OCI-LY3 (cell line): ENCODE measurements around the gene MINDY4.

Experiments used
- H2AFZ ChIP-seq: fragments of 200-600, 300-600 bp; shearing (Covaris generic); 2 replicates; pipeline ENCODE4 v1.6.0; 2014; ENCODE audit warnings: antibody characterized with exemption, low read depth, low read length
- H3K27ac ChIP-seq: fragments of 200-600, 300-600 bp; sonication (generic); 2 replicates; pipeline ENCODE4 v1.5.1; 2014; ENCODE audit warnings: mild to moderate bottlenecking, low read length, moderate library complexity, mixed read lengths
- H3K27me3 ChIP-seq: fragments of 200-600, 300-600 bp; sonication (generic); 2 replicates; pipeline ENCODE4 v1.6.1; 2014; ENCODE audit warnings: low read depth, low read length, mixed read lengths
- H3K36me3 ChIP-seq: fragments of 200-600, 300-600 bp; sonication (generic); replicated peaks from 2 replicates; pipeline ENCODE3; 2014; ENCODE audit warnings: low read depth, low read length, mixed read lengths
- H3K4me1 ChIP-seq: fragments of 300-600, 200-600 bp; sonication (generic); 2 replicates; pipeline ENCODE4 v1.6.1; 2014; ENCODE audit warnings: low read length, mixed read lengths
- H3K4me2 ChIP-seq: fragments of 200-600, 300-600 bp; sonication (generic); 2 replicates; pipeline ENCODE4 v1.6.1; 2014; ENCODE audit warnings: low read length, mixed read lengths
- H3K4me3 ChIP-seq: fragments of 300-600, 200-600 bp; sonication (generic); 2 replicates; pipeline ENCODE4 v1.5.1; 2014; ENCODE audit warnings: antibody characterized with exemption, mild to moderate bottlenecking, low read length, moderate library complexity
- H3K79me2 ChIP-seq: fragments of 300-600, 200-600 bp; shearing (Covaris generic); 2 replicates; pipeline ENCODE4 v1.6.1; 2014; ENCODE audit warnings: mild to moderate bottlenecking, low read length, mixed read lengths
- H3K9ac ChIP-seq: fragments of 300-600, 200-600 bp; shearing (Covaris generic); 2 replicates; pipeline ENCODE4 v1.6.0; 2014; ENCODE audit warnings: mild to moderate bottlenecking, low read length, moderate library complexity
- H3K9me3 ChIP-seq: fragments of 200-600, 300-600 bp; shearing (Covaris generic); 2 replicates; pipeline ENCODE4 v1.6.1; 2014; ENCODE audit warnings: low read length, mixed read lengths; ENCODE audit not compliant: insufficient read depth
- H4K20me1 ChIP-seq: fragments of 200-600, 300-600 bp; sonication (generic); 2 replicates; pipeline ENCODE4 v1.6.1; 2016; ENCODE audit warnings: low read length, mixed read lengths; ENCODE audit not compliant: insufficient read depth
- EZH2phosphoT487 ChIP-seq: fragments of 200-600 bp; shearing (Covaris generic); IDR thresholded peaks from 2 replicates; pipeline ENCODE4 v1.6.1; 2018; ENCODE audit warnings: antibody characterized with exemption, mixed run types, low read depth
- TF ChIP-seq, protein P1 (sequence below): fragments of 200-600, 300-600 bp; sonication (generic); IDR thresholded peaks from 2 replicates; pipeline ENCODE4 v1.5.1; 2014; ENCODE audit warnings: antibody characterized with exemption, low read length, low read depth

Gene MINDY4

DNA sequence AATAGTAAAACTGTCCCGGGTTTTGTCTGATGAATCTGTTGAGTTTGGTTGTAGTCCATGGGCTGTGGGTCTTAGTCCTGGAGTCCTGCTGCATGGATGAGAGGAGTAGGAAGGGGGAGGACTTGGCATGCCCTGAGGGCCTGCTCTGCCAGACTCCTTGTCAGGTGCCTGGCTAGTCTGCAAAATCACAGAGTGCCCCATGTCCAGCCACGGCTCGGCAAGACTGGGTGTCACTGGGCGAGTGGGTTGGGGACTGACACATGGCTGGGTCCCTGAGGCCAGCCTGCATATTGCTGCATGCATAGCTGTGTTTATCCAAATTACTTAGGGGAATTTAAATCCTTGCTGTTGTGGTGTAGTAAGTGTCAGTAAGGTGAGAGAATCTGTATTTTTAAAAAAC, 9.7 kb downstream of the MINDY4 start:
- H4K20me1 ChIP-seq, result no peaks in the 10 kb centered on the region
- H3K9me3 ChIP-seq, result no peaks in the 10 kb centered on the region
- H3K4me2 ChIP-seq, result no peak overlapping the region
- no peak overlapping the region for H2AFZ ChIP-seq
- no peak overlapping the region for H3K27ac ChIP-seq
- H3K4me3 ChIP-seq, result no peak overlapping the region
- no peaks in the 10 kb centered on the region for H3K4me1 ChIP-seq
- TF ChIP-seq EZH2phosphoT487, result no peak
- TF ChIP-seq, protein P1, sequence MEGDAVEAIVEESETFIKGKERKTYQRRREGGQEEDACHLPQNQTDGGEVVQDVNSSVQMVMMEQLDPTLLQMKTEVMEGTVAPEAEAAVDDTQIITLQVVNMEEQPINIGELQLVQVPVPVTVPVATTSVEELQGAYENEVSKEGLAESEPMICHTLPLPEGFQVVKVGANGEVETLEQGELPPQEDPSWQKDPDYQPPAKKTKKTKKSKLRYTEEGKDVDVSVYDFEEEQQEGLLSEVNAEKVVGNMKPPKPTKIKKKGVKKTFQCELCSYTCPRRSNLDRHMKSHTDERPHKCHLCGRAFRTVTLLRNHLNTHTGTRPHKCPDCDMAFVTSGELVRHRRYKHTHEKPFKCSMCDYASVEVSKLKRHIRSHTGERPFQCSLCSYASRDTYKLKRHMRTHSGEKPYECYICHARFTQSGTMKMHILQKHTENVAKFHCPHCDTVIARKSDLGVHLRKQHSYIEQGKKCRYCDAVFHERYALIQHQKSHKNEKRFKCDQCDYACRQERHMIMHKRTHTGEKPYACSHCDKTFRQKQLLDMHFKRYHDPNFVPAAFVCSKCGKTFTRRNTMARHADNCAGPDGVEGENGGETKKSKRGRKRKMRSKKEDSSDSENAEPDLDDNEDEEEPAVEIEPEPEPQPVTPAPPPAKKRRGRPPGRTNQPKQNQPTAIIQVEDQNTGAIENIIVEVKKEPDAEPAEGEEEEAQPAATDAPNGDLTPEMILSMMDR, result no peak
- H3K27me3 ChIP-seq, result no peaks in the 10 kb centered on the region
- no peak overlapping the region for H3K9ac ChIP-seq
- peaks cover 11% of the 10 kb centered on the region for H3K36me3 ChIP-seq
- 0 out of 2 replicates have a peak, but pooled peaks cover 4% of the 10 kb centered on the region for H3K79me2 ChIP-seq

DNA sequence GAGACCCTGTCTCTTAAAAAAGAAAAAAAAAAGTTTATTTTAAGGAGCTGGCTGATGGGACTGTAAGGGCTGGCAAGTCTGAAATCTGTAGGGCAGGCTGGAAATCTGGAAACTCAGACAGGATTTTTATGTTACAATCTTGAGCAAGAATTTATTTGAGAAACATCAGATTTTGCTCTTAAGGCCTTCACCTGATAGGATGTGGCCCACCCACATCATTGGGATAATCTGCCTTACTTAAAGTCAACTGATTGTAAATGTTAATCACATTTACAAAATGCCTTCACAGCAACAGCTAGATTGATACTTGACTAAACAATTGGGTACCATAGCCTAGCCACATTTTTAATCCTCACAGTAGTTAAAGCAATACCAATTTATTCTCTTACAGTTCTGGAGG, 11.5 kb downstream of the MINDY4 start:
- TF ChIP-seq, protein P1, result no peak
- no peak for TF ChIP-seq EZH2phosphoT487
- Histone ChIP-seq H3K9ac (no peak overlapping the region), H3K36me3 (peaks cover 13% of the 10 kb centered on the region), H3K27ac (no peak overlapping the region), H3K4me3 (no peak overlapping the region), H3K4me1 (no peaks in the 10 kb centered on the region), H3K27me3 (no peaks in the 10 kb centered on the region), H3K9me3 (no peaks in the 10 kb centered on the region), H3K4me2 (no peak overlapping the region), H2AFZ (no peak overlapping the region), H3K79me2 (no peaks in the 10 kb centered on the region), H4K20me1 (no peaks in the 10 kb centered on the region)

DNA sequence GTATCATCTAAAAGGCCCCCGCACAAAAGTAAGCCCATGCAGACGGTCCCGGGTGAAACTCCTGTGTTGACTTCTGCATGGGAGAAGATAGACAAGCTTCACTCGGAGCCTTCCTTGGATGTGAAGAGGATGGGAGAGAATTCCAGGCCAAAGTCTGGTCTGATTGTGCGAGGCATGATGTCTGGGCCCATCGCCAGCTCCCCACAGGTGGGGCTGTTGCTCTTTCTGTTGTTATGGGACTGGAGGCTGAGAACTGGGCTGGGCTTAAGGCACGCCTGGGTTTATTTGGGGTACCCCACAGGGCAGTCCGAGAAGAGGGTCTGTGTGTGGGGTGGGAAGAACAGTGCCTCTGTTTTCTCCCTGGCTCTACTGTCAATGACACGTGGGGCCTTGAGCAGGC, 14.6 kb downstream of the MINDY4 start:
- no peak for TF ChIP-seq EZH2phosphoT487
- TF ChIP-seq, protein P1, result no peak
- H3K36me3 ChIP-seq, result peaks cover 13% of the 10 kb centered on the region

DNA sequence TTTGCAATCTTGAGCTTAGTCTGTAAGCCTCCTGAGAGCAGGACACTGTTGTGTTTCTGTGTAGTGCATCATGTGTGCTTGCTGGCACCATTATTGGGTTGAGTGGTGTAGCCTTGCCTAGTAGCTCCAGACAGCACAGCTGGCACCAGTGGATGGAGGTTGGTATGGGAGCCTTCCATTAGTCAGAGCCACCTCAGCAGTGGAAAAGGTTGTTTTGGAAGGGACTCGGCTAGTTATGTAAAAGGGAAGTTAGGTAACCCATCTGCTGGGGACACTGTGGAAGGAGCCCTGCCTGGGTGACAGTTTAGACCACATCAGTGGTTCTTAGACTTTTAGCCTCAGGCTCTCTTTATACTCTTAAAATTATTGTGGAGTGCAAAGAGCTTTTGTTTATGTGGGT, 16.3 kb downstream of the MINDY4 start:
- H4K20me1 ChIP-seq, result no peaks in the 10 kb centered on the region
- peaks cover 10% of the 10 kb centered on the region for H3K36me3 ChIP-seq
- no peaks in the 10 kb centered on the region for H3K27me3 ChIP-seq
- no peak overlapping the region for H3K4me2 ChIP-seq
- H3K9me3 ChIP-seq, result no peaks in the 10 kb centered on the region
- H3K4me3 ChIP-seq, result no peak overlapping the region
- no peaks in the 10 kb centered on the region for H3K79me2 ChIP-seq
- H3K27ac ChIP-seq, result no peak overlapping the region
- H3K4me1 ChIP-seq, result no peaks in the 10 kb centered on the region
- H3K9ac ChIP-seq, result no peak overlapping the region
- H2AFZ ChIP-seq, result no peak overlapping the region
- TF ChIP-seq EZH2phosphoT487, result no peak
- TF ChIP-seq, protein P1, result no peak

More for the DNA sequence above, 14.6 kb downstream of the MINDY4 start:
- Histone ChIP-seq H2AFZ (no peak overlapping the region), H3K27ac (no peak overlapping the region), H3K9me3 (no peaks in the 10 kb centered on the region), H3K4me1 (no peaks in the 10 kb centered on the region), H3K9ac (no peak overlapping the region), H3K27me3 (no peaks in the 10 kb centered on the region), H3K4me3 (no peak overlapping the region), H3K79me2 (no peaks in the 10 kb centered on the region), H4K20me1 (no peaks in the 10 kb centered on the region), H3K4me2 (no peak overlapping the region)
